Right lobe of liver (tissue), 4 donors: ENCODE data around the gene ANKRD65.

ENCODE experiments used
- CTCF ChIP-seq, 4 donors: fragments of 200-600 bp in 3 of 4; fragments of 450-650 bp in 1 of 4; IDR thresholded peaks; one replicate each; pipeline versions ENCODE4 v1.5.1 to v1.8.0; 2016 to 2022; ENCODE audit warnings: antibody characterized with exemption in 4 of 4, mild to moderate bottlenecking in 2 of 4
- POLR2A ChIP-seq: fragments of 450-650 bp; IDR thresholded peaks from one replicate; pipeline ENCODE4 v1.6.1; 2017; ENCODE audit warnings: antibody characterized with exemption, mild to moderate bottlenecking
- donor health status: DM: no; HTN: no; CAD: no.
- donor health status: DM: no; HTN: no; CAD: no.
- donor health status: DM: no; HTN: yes; CAD: no.

- TF ChIP-seq CTCF (IDR thresholded peaks at IDR 0.05) (no peak), POLR2A (no peak)
These were observed 14.8 kb downstream of the ANKRD65 start for GRCh38 chr1:1406101-1406820.
